MM.1S (cell line): ENCODE results near the gene TRMT1.

ENCODE experiments used
- EZH2phosphoT487 ChIP-seq: fragments of 300-600 bp; sonication (generic); IDR thresholded peaks from 2 replicates; pipeline ENCODE4 v1.6.1; 2018; ENCODE audit warnings: antibody characterized with exemption, low read length
- TF ChIP-seq, protein P1 (sequence below): fragments of 300-600 bp; sonication (generic); IDR thresholded peaks from 2 replicates; pipeline ENCODE4 v1.5.1; 2016; ENCODE audit warnings: antibody characterized with exemption, low read length, mixed read lengths

DNA sequence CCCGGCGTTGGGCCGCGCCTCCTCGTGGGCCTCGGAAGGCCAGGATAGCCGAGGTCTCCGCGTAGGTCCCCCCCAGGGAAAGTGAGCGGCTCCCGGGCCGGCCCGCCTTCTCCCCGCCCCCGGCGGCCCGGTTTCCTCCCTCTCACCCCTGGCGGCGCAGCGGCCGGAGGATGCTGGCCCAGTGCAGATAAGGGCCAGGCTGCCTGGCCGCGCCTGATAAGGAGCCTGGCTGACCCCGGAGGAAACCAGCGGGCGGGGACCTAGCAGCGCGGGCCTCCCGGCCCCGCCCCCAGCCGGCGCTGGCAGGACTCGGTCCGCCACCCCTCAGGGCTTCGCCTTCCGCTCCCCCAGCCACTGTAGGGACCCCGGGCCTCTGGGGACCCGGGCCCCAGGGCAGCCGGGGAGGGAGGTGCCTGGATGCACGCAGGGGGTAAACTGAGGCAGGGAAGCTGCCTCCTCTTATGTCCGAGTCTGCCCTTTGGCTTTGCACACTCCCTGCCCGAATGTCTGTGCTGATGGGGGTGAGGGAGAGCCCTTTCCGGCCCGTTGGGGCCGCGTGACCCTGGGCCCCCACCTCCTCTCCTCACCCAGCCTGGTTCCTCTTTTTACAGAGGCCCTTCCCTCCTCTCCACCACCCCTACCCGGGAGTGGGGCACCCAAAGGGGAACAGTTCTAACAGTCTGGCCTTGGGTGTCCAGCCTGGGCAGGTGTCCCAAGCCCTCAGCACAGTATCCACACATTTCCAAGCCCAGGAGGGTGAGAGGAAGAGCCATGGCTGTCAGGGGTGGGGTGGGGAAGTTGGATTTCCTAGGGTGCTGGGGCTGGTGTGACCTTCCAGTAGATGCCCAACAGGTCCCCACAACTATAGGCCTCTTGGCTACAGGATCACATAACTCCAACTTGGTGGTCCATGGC is 13.6 kb downstream of the TRMT1 start, which contains the start of gene LYL1:
- TF ChIP-seq, protein P1, sequence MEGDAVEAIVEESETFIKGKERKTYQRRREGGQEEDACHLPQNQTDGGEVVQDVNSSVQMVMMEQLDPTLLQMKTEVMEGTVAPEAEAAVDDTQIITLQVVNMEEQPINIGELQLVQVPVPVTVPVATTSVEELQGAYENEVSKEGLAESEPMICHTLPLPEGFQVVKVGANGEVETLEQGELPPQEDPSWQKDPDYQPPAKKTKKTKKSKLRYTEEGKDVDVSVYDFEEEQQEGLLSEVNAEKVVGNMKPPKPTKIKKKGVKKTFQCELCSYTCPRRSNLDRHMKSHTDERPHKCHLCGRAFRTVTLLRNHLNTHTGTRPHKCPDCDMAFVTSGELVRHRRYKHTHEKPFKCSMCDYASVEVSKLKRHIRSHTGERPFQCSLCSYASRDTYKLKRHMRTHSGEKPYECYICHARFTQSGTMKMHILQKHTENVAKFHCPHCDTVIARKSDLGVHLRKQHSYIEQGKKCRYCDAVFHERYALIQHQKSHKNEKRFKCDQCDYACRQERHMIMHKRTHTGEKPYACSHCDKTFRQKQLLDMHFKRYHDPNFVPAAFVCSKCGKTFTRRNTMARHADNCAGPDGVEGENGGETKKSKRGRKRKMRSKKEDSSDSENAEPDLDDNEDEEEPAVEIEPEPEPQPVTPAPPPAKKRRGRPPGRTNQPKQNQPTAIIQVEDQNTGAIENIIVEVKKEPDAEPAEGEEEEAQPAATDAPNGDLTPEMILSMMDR, result no peak
- TF ChIP-seq EZH2phosphoT487, result no peak
